CD14-positive monocyte (primary cell): ENCODE results near the gene CARMIL3. TPM values are rescaled to one million over a fixed set of nuclear protein-coding genes. Genes with fewer than 3 reads are reported as not detected.

Experiments
- DNase-seq, 3 donors: peaks; one replicate each; pipeline ENCODE4 v3.0.0-alpha.2; 2011 to 2022
- H2AFZ ChIP-seq: 2 replicates; pipeline ENCODE4 v1.6.0; 2012; ENCODE audit warnings: mild to moderate bottlenecking, low read depth, low read length, inconsistent platforms; ENCODE audit not compliant: insufficient read depth, poor library complexity, severe bottlenecking
- H3K27ac ChIP-seq, 2 donors: 1 replicate in 1 of 2; 2 replicates in 1 of 2; pipeline ENCODE4 v1.5.1; 2012 to 2013; ENCODE audit warnings: low read length in 2 of 2, control low read depth in 1 of 2, inconsistent platforms in 1 of 2, low read depth in 1 of 2, mild to moderate bottlenecking in 1 of 2
- H3K27me3 ChIP-seq, 2 donors: one replicate each; pipeline versions ENCODE4 v1.6.0 to v1.6.1; 2011 to 2013; ENCODE audit warnings: low read length in 2 of 2; ENCODE audit not compliant: control insufficient read depth in 2 of 2, insufficient read depth in 2 of 2
- H3K36me3 ChIP-seq, 2 donors: replicated peaks in 1 of 2; 1 replicate in 1 of 2; 2 replicates in 1 of 2; pipeline versions ENCODE4 v1.5.1 to v1.6.1; 2012 to 2013; ENCODE audit warnings: low read length in 2 of 2, control low read depth in 1 of 2, inconsistent platforms in 1 of 2, mild to moderate bottlenecking in 1 of 2; ENCODE audit not compliant: insufficient read depth in 2 of 2, control insufficient read depth in 1 of 2
- H3K4me1 ChIP-seq, 2 donors: 1 replicate in 1 of 2; 2 replicates in 1 of 2; pipeline versions ENCODE4 v1.5.1 to v1.6.1; 2012 to 2013; ENCODE audit warnings: low read length in 2 of 2, control low read depth in 1 of 2, inconsistent platforms in 1 of 2, mild to moderate bottlenecking in 1 of 2, moderate library complexity in 1 of 2; ENCODE audit not compliant: insufficient read depth in 2 of 2, control insufficient read depth in 1 of 2
- H3K4me2 ChIP-seq: replicated peaks from 2 replicates; pipeline ENCODE3; 2012; ENCODE audit warnings: low read length, moderate library complexity, mild to moderate bottlenecking; ENCODE audit not compliant: poor library complexity, severe bottlenecking; ENCODE audit errors: extremely low read depth
- H3K4me3 ChIP-seq, 3 experiments: fragments of 200-600 bp in 1 of 3; sonication (generic) in 1 of 3; replicated peaks in 1 of 3; 1 replicate in 2 of 3; 2 replicates in 1 of 3; pipeline ENCODE4 v1.5.1; 2011 to 2013; ENCODE audit warnings: low read length in 3 of 3, mild to moderate bottlenecking in 3 of 3, control low read depth in 2 of 3, low read depth in 2 of 3, inconsistent platforms in 1 of 3, moderate library complexity in 1 of 3
- H3K79me2 ChIP-seq: 2 replicates; pipeline ENCODE4 v1.6.0; 2012; ENCODE audit warnings: mild to moderate bottlenecking, control low read depth, inconsistent platforms, low read length, moderate library complexity; ENCODE audit not compliant: insufficient read depth
- H3K9ac ChIP-seq: 2 replicates; pipeline ENCODE4 v1.6.0; 2017; ENCODE audit warnings: low read length, mild to moderate bottlenecking; ENCODE audit not compliant: insufficient read depth, poor library complexity, severe bottlenecking
- H3K9me3 ChIP-seq, 2 donors: replicated peaks in 1 of 2; 1 replicate in 1 of 2; 2 replicates in 1 of 2; pipeline versions ENCODE4 v1.5.1 to v1.6.1; 2012 to 2013; ENCODE audit warnings: low read length in 2 of 2, control low read depth in 1 of 2; ENCODE audit not compliant: control insufficient read depth in 1 of 2, insufficient read depth in 1 of 2
- H4K20me1 ChIP-seq: 2 replicates; pipeline ENCODE4 v1.6.0; 2012; ENCODE audit warnings: mild to moderate bottlenecking, low read length, control low read depth, moderate library complexity; ENCODE audit not compliant: insufficient read depth
- H3K27ac Mint-ChIP-seq, 7 donors: one replicate each; pipeline ENCODE4 v1.8.0; 2020; ENCODE audit warnings: mild to moderate bottlenecking in 7 of 7, mixed read lengths in 7 of 7, moderate library complexity in 6 of 7, inconsistent platforms in 2 of 7
- H3K27me3 Mint-ChIP-seq, 3 donors: one replicate each; pipeline ENCODE4 v1.8.0; 2021 to 2022; ENCODE audit warnings: low read depth in 3 of 3, mild to moderate bottlenecking in 3 of 3, mixed read lengths in 3 of 3, moderate library complexity in 3 of 3, inconsistent platforms in 1 of 3
- H3K36me3 Mint-ChIP-seq, 2 donors: one replicate each; pipeline ENCODE4 v1.8.0; 2020; ENCODE audit warnings: mixed read lengths in 2 of 2, inconsistent platforms in 1 of 2, mild to moderate bottlenecking in 1 of 2
- H3K4me1 Mint-ChIP-seq: one replicate; pipeline ENCODE4 v1.8.0; 2020; ENCODE audit warnings: mild to moderate bottlenecking, mixed read lengths
- H3K4me3 Mint-ChIP-seq, 2 donors: one replicate each; pipeline ENCODE4 v1.8.0; 2020; ENCODE audit warnings: mild to moderate bottlenecking in 2 of 2, mixed read lengths in 2 of 2, moderate library complexity in 1 of 2
- H3K9me3 Mint-ChIP-seq, 7 donors: one replicate each; pipeline ENCODE4 v1.8.0; 2020 to 2022; ENCODE audit warnings: mixed read lengths in 7 of 7, mild to moderate bottlenecking in 6 of 7, moderate library complexity in 6 of 7, inconsistent platforms in 2 of 7
- WGBS: methylation state at CpG from one replicate; pipeline ENCODE4 v1.1.5; 2013; ENCODE audit warnings: missing lambda C conversion rate; ENCODE audit not compliant: insufficient coverage; 5-methylcytosine and 5-hydroxymethylcytosine counted together
- intact Hi-C, 2 donors: fragments of 100-400 bp; cut with micrococcal nuclease; formaldehyde crosslinking; loops; one replicate each; pipeline versions ENCODE4 v1.15.0 to v1.15.1; 2023
- polyA plus RNA-seq, 3 donors: library from polyadenylated mRNA; depleted of rRNA in 1 of 3; unstranded in 2 of 3; stranded (reverse) in 1 of 3; fragments of 300-500 nt in 2 of 3; fragments of >200 nt in 1 of 3; fragmentation: Illumina TruSeq in 2 of 3; gene quantifications; 1 replicate in 2 of 3; 2 replicates in 1 of 3; pipeline ENCODE4 v1.2.3, GENCODE V29; 2012 to 2021
- TF ChIP-seq, protein P1 (sequence below): fragments of 200-600 bp; IDR thresholded peaks from one replicate; pipeline ENCODE4 v1.8.0; 2022; ENCODE audit warnings: antibody characterized with exemption, mild to moderate bottlenecking

CARMIL3 gene
- polyA plus RNA-seq, 3 donors: 1.0 TPM; not detected in 2

DNA sequence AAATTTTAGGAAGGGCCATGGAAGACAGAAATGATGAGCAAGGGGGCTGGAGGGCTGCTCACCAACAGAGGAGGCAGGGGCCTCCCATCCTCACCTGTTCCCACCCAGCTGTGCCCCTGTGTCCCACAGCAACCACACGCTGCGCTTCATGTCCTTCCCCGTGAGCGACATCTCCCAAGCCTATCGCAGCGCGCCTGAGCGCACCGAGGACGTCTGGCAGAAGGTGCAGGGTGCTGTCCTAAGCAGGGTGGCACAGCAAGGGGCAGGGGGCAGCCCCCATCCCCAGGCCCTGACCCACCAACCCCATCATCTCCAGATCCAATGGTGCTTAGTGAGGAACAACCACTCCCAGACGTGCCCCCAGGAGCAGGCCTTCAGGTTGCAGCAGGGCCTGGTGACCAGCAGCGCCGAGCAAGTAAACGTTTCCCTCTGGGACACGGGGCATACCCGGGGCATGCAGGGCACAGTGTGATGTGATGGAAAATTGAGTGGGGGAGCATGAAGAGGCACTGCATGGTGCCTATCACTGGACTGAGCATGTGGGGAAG lies 8.1 kb downstream of the CARMIL3 start:
- Histone ChIP-seq H3K4me2 (no peak overlapping the region), H2AFZ (no peak overlapping the region), H4K20me1 (no peaks in the 10 kb centered on the region), H3K79me2 (no peaks in the 10 kb centered on the region), H3K36me3 (no peaks in the 10 kb centered on the region), H3K4me1 (no peaks in the 10 kb centered on the region), H3K9ac (no peak overlapping the region), H3K9me3 (no peaks in the 10 kb centered on the region), H3K27me3 (no peaks in the 10 kb centered on the region), H3K4me3 (no peak overlapping the region), H3K27ac (no peak overlapping the region)
- Mint-ChIP-seq H3K9me3 (peaks cover 0 to 2% (median 0%) of the 10 kb centered on the region in 7 donors), H3K36me3 (no peaks in the 10 kb centered on the region), H3K4me3 (no peak overlapping the region), H3K27ac (no peak overlapping the region), H3K27me3 (peaks cover 4 to 7% (median 6%) of the 10 kb centered on the region in 3 donors), H3K4me1 (peaks cover 2% of the 10 kb centered on the region)
- intact Hi-C loops: loop anchor here in 1 of 2 donors (2.0 to 5.0 kb wide), 2 partner anchors 31 to 47 kb away; no protein-coding TSS in a partner anchor
- 97% methylated on average over 15 of the region's 16 CpGs for WGBS
- DNase-seq: no peak
- TF ChIP-seq, protein P1, sequence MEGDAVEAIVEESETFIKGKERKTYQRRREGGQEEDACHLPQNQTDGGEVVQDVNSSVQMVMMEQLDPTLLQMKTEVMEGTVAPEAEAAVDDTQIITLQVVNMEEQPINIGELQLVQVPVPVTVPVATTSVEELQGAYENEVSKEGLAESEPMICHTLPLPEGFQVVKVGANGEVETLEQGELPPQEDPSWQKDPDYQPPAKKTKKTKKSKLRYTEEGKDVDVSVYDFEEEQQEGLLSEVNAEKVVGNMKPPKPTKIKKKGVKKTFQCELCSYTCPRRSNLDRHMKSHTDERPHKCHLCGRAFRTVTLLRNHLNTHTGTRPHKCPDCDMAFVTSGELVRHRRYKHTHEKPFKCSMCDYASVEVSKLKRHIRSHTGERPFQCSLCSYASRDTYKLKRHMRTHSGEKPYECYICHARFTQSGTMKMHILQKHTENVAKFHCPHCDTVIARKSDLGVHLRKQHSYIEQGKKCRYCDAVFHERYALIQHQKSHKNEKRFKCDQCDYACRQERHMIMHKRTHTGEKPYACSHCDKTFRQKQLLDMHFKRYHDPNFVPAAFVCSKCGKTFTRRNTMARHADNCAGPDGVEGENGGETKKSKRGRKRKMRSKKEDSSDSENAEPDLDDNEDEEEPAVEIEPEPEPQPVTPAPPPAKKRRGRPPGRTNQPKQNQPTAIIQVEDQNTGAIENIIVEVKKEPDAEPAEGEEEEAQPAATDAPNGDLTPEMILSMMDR: no peak

DNA sequence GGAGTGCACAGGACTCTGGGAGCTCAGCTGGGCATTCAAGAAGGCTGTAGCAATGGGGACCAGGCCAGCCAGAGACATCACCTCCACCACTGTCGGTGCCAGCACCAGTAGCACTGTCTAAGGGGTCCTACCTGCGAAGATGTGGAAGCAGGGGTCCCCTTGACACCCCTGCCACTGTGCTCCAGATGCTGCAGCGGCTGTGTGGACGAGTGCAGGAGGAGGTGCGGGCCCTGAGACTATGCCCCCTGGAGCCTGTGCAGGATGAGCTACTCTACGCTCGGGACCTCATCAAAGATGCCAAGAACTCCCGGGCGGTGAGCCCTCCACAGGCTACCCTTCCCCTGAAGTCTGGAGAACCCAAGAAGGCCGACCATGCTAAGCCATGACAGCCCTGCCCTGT lies 8.6 kb downstream of the CARMIL3 start:
- no peaks in the 10 kb centered on the region for H3K79me2 ChIP-seq
- H3K4me2 ChIP-seq: no peak overlapping the region
- intact Hi-C loops: no loop called here
- DNase-seq: no peak
- 98% methylated on average over 9 of the region's 10 CpGs for WGBS
- no peaks in the 10 kb centered on the region for H3K36me3 ChIP-seq
- H3K27me3 Mint-ChIP-seq: peaks cover 4 to 7% (median 6%) of the 10 kb centered on the region in 3 donors
- H3K9me3 Mint-ChIP-seq: peaks cover 0 to 2% (median 0%) of the 10 kb centered on the region in 7 donors
- no peak overlapping the region for H2AFZ ChIP-seq
- TF ChIP-seq, protein P1: no peak
- H3K4me1 ChIP-seq: no peaks in the 10 kb centered on the region
- H3K4me3 Mint-ChIP-seq: no peak overlapping the region
- no peak overlapping the region for H3K27ac ChIP-seq
- no peaks in the 10 kb centered on the region for H3K9me3 ChIP-seq
- no peak overlapping the region for H3K9ac ChIP-seq
- H3K27ac Mint-ChIP-seq: no peak overlapping the region
- no peaks in the 10 kb centered on the region for H4K20me1 ChIP-seq
- no peak overlapping the region for H3K4me3 ChIP-seq
- no peaks in the 10 kb centered on the region for H3K27me3 ChIP-seq
- H3K36me3 Mint-ChIP-seq: no peaks in the 10 kb centered on the region
- peaks cover 2% of the 10 kb centered on the region for H3K4me1 Mint-ChIP-seq
